ENCODE results near the gene EYS. TPM values are rescaled to one million over a fixed set of nuclear protein-coding genes. Genes with fewer than 3 reads are reported as not detected.

The EYS gene
- total RNA-seq, 4 donors from 2014 or later, result 0.12 to 1.4 (median 0.22) TPM

DNA sequence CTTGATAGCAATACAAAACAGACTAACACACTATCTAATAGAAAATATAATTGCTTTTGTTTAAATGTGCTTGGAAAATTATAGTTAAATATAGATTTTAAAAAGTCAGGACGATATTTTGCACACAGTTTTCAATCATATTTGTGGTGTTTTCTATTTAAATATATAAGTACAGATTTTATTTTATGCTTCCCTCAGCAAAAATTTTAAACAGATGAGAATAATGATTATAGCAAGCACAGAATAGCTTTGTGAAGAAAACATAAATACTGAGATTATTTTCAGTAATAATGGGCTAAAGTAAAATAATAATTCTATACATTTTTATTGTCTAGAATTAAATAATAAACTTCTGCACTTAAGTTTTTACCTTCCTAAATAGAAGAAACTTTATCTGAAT lies 1262.0 kb downstream of the EYS start:
- TF ChIP-seq, protein P1, sequence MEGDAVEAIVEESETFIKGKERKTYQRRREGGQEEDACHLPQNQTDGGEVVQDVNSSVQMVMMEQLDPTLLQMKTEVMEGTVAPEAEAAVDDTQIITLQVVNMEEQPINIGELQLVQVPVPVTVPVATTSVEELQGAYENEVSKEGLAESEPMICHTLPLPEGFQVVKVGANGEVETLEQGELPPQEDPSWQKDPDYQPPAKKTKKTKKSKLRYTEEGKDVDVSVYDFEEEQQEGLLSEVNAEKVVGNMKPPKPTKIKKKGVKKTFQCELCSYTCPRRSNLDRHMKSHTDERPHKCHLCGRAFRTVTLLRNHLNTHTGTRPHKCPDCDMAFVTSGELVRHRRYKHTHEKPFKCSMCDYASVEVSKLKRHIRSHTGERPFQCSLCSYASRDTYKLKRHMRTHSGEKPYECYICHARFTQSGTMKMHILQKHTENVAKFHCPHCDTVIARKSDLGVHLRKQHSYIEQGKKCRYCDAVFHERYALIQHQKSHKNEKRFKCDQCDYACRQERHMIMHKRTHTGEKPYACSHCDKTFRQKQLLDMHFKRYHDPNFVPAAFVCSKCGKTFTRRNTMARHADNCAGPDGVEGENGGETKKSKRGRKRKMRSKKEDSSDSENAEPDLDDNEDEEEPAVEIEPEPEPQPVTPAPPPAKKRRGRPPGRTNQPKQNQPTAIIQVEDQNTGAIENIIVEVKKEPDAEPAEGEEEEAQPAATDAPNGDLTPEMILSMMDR (IDR thresholded peaks at IDR 0.05), result no peak
- ATAC-seq (ENCODE audit: low FRiP score) (no peak), DNase-seq (ENCODE audit: low spot score) (no peak)

- TF ChIP-seq, protein P1 (IDR thresholded peaks at IDR 0.05), result no peak
- ATAC-seq (ENCODE audit: low FRiP score) (no peak), DNase-seq (ENCODE audit: low spot score) (no peak)
Measured at GRCh38 chr6:64439274-64439673, 1267.8 kb downstream of the EYS start.

DNA sequence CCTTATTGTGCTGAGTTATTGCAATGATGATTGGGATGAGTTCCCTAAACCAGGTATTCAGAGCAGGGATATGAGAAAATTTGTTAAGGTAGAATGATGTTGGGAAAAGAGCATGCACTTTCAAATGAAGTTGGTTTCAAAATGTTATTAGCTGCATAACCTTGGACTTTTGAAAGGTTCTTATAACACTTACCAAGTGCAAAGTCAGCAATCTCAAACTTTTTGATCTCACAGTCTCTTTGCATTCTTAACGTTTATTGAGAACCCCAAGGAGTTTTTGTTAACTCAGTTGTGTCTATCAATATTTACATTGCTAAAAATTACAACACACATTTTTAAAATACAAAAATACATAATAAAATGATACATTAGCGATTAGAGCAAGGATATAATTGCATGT lies 1269.0 kb downstream of the EYS start:
- DNase-seq (ENCODE audit: low spot score), result no peak
- TF ChIP-seq, protein P1 (IDR thresholded peaks at IDR 0.05), result no peak
- no peak for ATAC-seq (ENCODE audit: low FRiP score)

DNA sequence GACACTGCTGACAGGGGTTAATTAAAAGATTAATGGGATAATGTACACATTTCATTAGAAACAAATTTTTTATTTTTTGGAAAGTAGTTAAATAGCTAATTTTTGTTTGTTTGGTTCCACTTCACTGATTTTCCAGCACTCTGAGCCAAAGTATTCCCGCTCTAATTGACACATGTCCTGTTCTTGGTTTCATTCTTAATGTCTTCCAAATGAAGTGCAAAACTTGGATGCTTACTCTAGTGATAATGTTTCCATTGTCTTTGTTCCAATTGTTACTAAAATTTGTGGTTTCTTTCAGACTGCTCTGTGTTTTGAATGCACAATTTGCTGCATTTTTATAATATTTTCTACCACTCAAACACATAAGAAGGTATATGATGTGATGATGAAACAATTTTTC lies 1277.1 kb downstream of the EYS start:
- ATAC-seq (ENCODE audit: low FRiP score) (no peak), DNase-seq (ENCODE audit: low spot score) (no peak)
- TF ChIP-seq, protein P1 (IDR thresholded peaks at IDR 0.05), result no peak

DNA sequence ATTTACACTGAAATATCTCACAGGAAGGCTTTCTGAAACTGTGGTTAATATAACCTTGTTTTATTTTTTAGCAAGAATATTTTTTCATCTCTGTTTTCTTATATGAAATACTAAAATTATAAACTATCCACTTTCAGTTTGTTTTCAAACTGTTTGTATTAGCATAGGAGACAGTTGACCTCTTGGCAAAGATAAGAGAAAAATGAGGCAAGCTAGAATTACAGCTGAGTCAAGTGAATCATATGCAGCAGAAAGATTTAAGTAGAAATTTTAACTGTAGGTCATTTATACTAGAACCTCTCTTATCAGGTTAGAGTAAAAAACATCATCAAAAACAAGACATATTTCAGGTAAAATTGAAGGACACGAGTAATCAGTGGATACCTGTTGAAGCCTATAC lies 1278.8 kb downstream of the EYS start:
- no peak for DNase-seq (ENCODE audit: low spot score)
- ATAC-seq (ENCODE audit: low FRiP score), result no peak
- TF ChIP-seq, protein P1 (IDR thresholded peaks at IDR 0.05), result no peak

DNA sequence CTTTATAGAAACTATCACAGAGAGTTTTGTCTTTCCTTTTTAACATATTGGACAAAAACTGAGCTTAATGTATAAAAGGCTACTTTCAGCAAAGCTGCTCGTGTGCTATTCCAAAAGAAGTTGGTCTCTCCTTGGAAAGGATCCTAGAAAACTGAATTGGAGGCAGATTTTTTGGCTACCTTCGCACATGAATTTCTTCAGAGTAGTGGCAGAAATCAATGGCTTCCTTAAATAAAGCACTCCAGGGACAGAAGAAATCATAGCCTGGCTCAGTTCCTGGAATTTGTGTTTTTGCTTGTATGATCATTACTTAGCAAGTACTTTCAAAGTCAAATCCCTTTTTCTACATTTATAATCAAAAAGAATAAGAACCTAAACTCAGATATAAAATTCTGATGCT lies 1291.1 kb downstream of the EYS start:
- TF ChIP-seq, protein P1 (IDR thresholded peaks at IDR 0.05), result no peak
- ATAC-seq (ENCODE audit: low FRiP score) (no peak), DNase-seq (ENCODE audit: low spot score) (no peak)

GRCh38 chr6:64411226-64411625 lies 1295.8 kb downstream of the EYS start:
- no peak for ATAC-seq (ENCODE audit: low FRiP score)
- TF ChIP-seq, protein P1 (IDR thresholded peaks at IDR 0.05), result no peak
- DNase-seq (ENCODE audit: low spot score), result no peak

All from omental fat pad (tissue), 4 donors.